GM12801 (cell line): Measurements from ENCODE around the gene JAK1.

Source experiments
- TF ChIP-seq, protein P1 (sequence below): IDR thresholded peaks from one replicate; pipeline ENCODE4 v1.5.1; 2011; ENCODE audit warnings: control low read depth; ENCODE audit not compliant: insufficient read length; ENCODE audit errors: extremely low read depth

Gene JAK1

DNA sequence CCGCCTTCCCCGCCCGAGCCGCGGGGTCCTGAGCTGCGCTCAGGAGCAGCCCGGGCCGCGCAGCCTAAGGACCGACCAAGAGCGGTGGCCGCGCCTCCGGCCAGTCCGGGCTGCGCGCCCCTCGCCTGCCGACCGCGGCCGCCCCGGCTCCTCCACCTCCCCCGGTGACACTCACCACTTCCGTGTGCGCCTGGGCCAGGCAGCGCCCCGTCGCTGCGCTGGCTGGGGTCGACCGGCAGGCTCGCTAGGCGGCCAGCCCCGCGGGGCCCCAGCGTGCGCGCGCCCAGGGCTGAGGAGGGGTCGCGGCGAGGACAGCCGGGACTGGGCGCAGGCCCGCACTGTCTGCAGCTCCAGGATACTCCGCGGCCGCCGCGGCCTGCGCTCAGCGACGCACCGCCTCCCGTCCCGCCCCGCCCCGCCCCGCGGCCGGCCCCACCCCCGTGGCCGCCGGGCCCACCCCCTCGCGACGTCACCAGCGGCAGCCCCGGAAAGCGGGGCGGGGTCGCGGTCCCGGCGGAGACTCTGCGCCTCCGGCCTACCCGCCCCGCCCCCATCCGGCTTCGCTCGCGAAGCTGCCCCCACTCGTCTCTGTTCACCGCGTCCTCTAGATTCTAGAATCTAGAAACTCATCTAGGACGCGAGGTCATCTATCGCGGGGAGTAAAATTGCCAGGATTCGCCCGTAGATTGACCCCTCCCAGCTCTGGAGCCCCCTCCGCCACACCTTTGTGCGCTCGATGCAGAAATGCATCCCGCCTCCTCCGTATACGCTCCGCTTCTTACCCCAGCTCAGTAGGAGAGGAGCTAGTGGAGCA is at the start of gene JAK1:
Gene JAK1, minus strand, starts transcription at position 392 of the 814 bp plus-strand sequence. CDS start 80,285 bp downstream, outside the sequence.
- TF ChIP-seq, protein P1, sequence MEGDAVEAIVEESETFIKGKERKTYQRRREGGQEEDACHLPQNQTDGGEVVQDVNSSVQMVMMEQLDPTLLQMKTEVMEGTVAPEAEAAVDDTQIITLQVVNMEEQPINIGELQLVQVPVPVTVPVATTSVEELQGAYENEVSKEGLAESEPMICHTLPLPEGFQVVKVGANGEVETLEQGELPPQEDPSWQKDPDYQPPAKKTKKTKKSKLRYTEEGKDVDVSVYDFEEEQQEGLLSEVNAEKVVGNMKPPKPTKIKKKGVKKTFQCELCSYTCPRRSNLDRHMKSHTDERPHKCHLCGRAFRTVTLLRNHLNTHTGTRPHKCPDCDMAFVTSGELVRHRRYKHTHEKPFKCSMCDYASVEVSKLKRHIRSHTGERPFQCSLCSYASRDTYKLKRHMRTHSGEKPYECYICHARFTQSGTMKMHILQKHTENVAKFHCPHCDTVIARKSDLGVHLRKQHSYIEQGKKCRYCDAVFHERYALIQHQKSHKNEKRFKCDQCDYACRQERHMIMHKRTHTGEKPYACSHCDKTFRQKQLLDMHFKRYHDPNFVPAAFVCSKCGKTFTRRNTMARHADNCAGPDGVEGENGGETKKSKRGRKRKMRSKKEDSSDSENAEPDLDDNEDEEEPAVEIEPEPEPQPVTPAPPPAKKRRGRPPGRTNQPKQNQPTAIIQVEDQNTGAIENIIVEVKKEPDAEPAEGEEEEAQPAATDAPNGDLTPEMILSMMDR, result no peak

DNA sequence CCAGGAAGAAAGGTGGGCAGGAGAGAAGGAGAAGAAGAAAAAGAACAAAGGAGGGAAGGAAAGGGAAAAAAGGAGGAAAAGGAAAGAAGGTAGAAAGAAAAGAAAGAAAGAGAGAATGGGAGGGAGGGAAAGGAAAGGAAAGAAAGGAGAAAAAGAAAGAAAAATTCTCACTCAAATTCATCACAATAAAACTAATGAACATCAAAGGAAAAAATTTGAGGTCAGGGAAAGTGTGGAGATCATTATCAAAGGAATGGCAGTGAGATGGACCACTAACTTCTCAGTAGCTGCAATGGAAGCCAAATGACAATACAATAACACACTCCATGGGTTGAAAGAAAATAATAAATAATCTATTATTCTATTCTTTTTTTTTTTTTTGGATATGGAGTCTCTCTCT is 48.0 kb upstream of the JAK1 start:
- TF ChIP-seq, protein P1, result no peak

DNA sequence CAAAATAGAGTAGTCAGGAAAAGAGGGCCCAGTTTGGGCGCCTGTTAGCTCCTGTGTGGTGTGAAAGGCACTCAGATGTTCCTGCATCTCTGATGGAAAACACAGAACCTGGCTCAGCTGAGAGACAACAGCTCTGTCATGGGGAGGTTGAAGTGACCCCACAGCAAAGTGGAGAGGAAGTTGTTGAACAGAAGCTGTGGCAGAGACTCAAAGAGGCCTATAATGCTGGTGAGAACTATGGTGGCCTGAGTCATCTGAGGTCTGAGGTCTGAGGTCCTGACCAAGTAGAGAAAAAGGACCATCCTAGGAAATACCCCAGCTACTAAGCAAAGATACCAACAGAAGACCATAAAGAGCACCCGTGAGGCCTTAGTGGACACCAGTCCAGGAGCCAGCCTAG is 45.6 kb upstream of the JAK1 start:
- TF ChIP-seq, protein P1, result no peak

DNA sequence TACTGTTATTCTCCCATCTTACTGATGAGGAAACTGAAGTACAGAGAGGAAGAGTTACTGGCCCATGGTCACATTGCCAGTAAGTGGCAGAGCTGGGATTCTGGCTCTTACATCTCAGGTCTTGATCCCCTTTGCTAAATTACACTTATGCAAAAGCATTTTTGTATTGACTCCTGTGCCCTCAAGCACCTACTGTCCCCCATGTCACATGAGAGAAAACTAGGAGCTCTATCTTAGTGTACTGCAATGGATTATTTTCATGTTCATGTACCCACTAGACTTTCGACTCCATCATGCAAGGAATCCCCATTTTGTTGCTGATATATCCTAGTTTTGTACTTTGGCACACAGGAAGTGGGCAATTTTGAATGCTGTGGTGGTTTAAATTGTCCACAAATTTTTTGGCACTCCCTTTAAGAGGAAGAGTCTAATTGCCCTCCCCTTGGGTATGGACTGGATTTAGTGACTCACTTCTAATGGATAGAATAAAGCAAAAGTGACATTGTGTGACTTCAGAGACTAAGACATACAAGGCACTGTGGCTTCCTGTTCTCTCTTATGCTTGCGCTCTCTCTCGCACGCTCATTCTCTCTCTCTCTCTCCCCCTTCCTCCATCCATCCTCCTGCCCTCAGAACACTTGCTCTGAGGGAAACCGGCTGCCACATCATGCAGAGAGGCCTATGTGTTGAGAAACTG is 43.5 kb upstream of the JAK1 start:
- TF ChIP-seq, protein P1, result no peak

DNA sequence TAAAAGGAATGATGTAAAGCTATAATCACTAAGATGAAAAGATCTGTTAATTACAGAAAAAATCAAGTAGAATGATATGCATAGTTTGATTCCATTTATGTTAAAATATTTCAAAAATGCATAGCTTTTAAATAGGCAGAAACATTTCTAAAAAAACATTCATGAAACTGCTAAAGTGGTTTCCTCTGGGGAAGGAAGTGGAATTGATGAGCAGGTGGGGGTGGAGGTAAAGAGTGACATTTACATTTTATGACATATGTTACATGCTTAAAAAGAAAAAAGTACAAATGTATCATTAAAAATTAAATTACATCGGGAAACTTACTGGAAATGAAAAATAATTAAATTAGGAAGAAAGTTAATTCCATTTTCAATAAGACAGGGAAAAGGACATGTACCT is 42.8 kb upstream of the JAK1 start:
- TF ChIP-seq, protein P1, result no peak

DNA sequence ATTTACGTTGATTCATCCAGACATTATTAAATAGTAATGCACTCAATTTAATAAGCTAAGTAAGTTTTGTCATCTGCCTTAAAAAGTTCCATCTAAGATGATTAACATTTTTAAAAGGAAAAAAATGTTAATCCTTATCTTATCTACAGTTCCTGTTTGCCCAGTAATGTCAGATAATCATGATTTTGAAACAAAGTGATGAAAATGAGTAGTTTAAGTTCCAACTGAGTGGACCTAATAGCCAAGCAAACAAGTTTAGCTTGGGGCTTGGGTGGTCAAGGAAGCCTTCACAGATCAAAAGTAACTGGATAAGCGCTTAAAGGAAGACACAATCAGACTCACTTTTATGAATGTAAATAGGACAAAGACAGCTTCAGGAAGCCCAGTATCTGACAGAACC is 40.5 kb upstream of the JAK1 start:
- TF ChIP-seq, protein P1, result no peak

DNA sequence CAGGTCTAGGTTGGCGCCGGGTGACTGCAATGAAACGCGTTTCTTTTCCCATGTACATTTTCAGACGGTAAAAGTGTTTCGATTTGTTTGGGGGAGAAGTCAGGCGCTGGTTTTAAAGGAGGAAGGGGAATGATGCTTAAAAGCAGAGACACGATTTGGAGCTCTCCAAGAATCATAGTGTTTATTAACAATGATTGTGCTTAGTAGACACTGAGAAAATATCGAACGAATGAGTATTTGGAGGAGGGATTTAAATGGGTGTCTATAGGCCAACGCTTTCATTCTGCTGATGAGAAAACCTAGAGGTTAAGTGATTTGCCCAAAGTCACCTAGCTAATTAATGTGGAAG is 36.9 kb upstream of the JAK1 start:
- TF ChIP-seq, protein P1, result no peak
